Measurements from ENCODE around the gene DNAAF2. TPM values are rescaled to one million over a fixed set of nuclear protein-coding genes. Genes with fewer than 3 reads are reported as not detected.
"Not testable (repeated sequence)": the region's sequence is repeated elsewhere in the genome, so short reads cannot be mapped to it uniquely, and the experiment has no call there.

Gene DNAAF2
- polyA plus RNA-seq, 1 donor: 12.2 TPM

GRCh38 chr14:49621114-49621881 lies 13.7 kb downstream of the DNAAF2 start:
- H3K9me3 ChIP-seq (ENCODE audit: control insufficient read depth, low read depth, low read length): peaks cover 3% of the 10 kb centered on the region
- peak overlapping the region; percentile 98 for H3K27ac ChIP-seq (ENCODE audit: low read length)
- no peaks in the 10 kb centered on the region for H3K4me1 ChIP-seq (ENCODE audit: control insufficient read depth, insufficient read depth, low read length)
- peak in 1 of 2 donors; percentile 69 for DNase-seq
- WGBS (ENCODE audit: insufficient coverage, low lambda C conversion rate): no CpG with 5 or more reads among the region's 65 CpGs
- peak overlapping the region; percentile 99 for H3K4me3 ChIP-seq (ENCODE audit: low read length)
- H3K27me3 ChIP-seq (ENCODE audit: control insufficient read depth, insufficient read depth, low read length): no peaks in the 10 kb centered on the region
- H3K36me3 ChIP-seq (ENCODE audit: control insufficient read depth, insufficient read depth, low read length): peaks cover 18% of the 10 kb centered on the region

GRCh38 chr14:49620182-49621113 lies 14.6 kb downstream of the DNAAF2 start, which contains the start of the genes MGAT2 and RPL36AL:
TSS of gene MGAT2 (plus strand) at chr14:49620799. CDS start at chr14:49621269, 470 bp downstream.
TSS of gene RPL36AL (minus strand) at chr14:49620626. CDS start at chr14:49619104, 1,522 bp downstream.
- no CpG with 5 or more reads among the region's 85 CpGs for WGBS (ENCODE audit: insufficient coverage, low lambda C conversion rate)
- Histone ChIP-seq H3K4me1 (ENCODE audit: control insufficient read depth, insufficient read depth, low read length) (no peaks in the 10 kb centered on the region), H3K4me3 (ENCODE audit: low read length) (peak within 1 kb of the TSS; percentile 99), H3K36me3 (ENCODE audit: control insufficient read depth, insufficient read depth, low read length) (peaks cover 16% of the 10 kb centered on the region), H3K9me3 (ENCODE audit: control insufficient read depth, low read depth, low read length) (peaks cover 3% of the 10 kb centered on the region), H3K27me3 (ENCODE audit: control insufficient read depth, insufficient read depth, low read length) (no peaks in the 10 kb centered on the region), H3K27ac (ENCODE audit: low read length) (peak within 1 kb of the TSS; percentile 98)
- DNase-seq: peak; percentile 97 to 99

- Histone ChIP-seq H3K27me3 (ENCODE audit: control insufficient read depth, insufficient read depth, low read length) (no peaks in the 10 kb centered on the region), H3K36me3 (ENCODE audit: control insufficient read depth, insufficient read depth, low read length) (peaks cover 19% of the 10 kb centered on the region), H3K4me3 (ENCODE audit: low read length) (peak overlapping the region; percentile 99), H3K4me1 (ENCODE audit: control insufficient read depth, insufficient read depth, low read length) (no peaks in the 10 kb centered on the region), H3K9me3 (ENCODE audit: control insufficient read depth, low read depth, low read length) (peaks cover 3% of the 10 kb centered on the region), H3K27ac (ENCODE audit: low read length) (peak overlapping the region; percentile 98)
- no CpG with 5 or more reads among the region's 11 CpGs for WGBS (ENCODE audit: insufficient coverage, low lambda C conversion rate)
- DNase-seq: peak in 1 of 2 donors; percentile 19
Observed at GRCh38 chr14:49619730-49620129, 15.3 kb downstream of the DNAAF2 start.

DNA sequence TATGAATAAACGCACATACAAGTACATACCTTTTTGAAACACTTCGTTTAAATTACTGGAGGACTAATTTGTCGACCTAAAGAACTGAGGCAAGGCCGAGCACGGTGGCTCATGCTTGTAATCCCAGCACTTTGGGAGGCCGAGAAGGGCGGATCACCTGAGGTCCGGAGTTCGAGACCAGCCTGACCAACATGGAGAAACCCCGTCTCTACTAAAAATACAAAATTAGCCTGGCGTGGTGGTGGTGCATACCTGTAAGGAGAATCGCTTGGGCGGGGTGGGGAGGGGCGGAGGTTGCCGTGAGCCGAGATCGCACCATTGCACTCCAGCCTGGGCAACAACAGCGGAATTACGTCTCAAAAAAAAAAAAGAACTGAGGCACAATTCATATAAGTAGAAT lies 15.8 kb downstream of the DNAAF2 start:
- Histone ChIP-seq H3K36me3 (ENCODE audit: control insufficient read depth, insufficient read depth, low read length) (peaks cover 19% of the 10 kb centered on the region), H3K4me3 (ENCODE audit: low read length) (peak overlapping the region; percentile 99), H3K27ac (ENCODE audit: low read length) (peak overlapping the region; percentile 98)
- H3K4me1 ChIP-seq (ENCODE audit: control insufficient read depth, insufficient read depth, low read length); DNase-seq; H3K9me3 ChIP-seq (ENCODE audit: control insufficient read depth, low read depth, low read length); H3K27me3 ChIP-seq (ENCODE audit: control insufficient read depth, insufficient read depth, low read length): not testable (repeated sequence)
- WGBS (ENCODE audit: insufficient coverage, low lambda C conversion rate): no CpG with 5 or more reads among the region's 19 CpGs

DNA sequence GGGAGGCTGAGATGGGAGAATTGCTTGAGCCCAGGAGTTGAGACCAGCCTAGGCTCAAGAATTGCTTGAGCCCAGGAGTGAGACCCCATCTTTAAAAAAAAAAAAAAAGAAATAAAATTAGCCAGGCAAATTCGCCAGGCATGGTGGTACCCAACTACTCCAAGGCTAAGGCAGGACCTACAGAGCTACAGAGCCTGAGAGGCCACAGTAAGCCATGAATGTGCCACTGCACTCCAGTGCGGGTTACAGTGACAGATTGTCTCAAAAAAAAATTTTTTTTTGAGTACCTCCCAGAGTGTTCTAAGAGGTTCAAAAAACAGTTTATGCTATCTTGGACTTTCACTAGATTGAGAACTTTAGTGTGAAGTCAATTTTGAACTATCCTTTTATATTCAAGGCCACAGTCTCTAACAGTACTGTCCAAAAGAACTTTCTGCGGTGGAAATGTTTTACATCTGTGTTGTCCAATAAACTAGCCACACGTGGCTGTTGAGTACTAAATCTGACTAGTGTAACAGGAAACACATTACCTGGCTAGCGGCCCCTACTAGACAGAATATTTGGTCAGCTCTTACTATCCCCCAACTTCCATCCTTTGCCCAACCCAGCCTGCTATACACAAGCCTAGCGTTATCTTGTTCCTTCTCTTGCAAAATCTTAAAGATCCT lies 17.1 kb downstream of the DNAAF2 start:
- H3K36me3 ChIP-seq (ENCODE audit: control insufficient read depth, insufficient read depth, low read length): peaks cover 19% of the 10 kb centered on the region
- H3K9me3 ChIP-seq (ENCODE audit: control insufficient read depth, low read depth, low read length): peaks cover 3% of the 10 kb centered on the region
- no peak for DNase-seq
- H3K4me1 ChIP-seq (ENCODE audit: control insufficient read depth, insufficient read depth, low read length): no peaks in the 10 kb centered on the region
- no peak overlapping the region for H3K27ac ChIP-seq (ENCODE audit: low read length)
- H3K27me3 ChIP-seq (ENCODE audit: control insufficient read depth, insufficient read depth, low read length): no peaks in the 10 kb centered on the region
- H3K4me3 ChIP-seq (ENCODE audit: low read length): no peak overlapping the region
- WGBS (ENCODE audit: insufficient coverage, low lambda C conversion rate): 88% methylated on average over 1 of the region's 6 CpGs

DNA sequence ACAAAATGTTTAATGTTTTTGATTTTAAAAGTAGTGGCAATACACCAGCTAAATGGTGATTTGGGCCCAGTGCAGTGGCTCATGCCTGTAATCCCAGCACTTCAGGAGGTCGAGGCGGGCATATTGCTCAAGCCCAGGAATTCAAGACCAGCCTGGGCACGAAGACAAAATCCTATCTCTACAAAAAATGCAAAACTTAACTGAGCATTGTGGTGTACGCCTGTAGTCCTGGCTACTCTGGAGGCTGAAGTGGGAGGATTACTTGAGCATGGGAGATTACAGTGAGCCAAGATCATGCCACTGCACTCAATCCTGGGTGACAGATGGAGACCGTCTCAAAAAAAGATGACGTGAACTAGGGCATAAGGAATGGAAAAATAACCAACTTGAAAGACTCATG lies 19.3 kb downstream of the DNAAF2 start:
- H3K4me1 ChIP-seq (ENCODE audit: control insufficient read depth, insufficient read depth, low read length): no peaks in the 10 kb centered on the region
- no CpG with 5 or more reads among the region's 6 CpGs for WGBS (ENCODE audit: insufficient coverage, low lambda C conversion rate)
- no peak overlapping the region for H3K27ac ChIP-seq (ENCODE audit: low read length)
- H3K9me3 ChIP-seq (ENCODE audit: control insufficient read depth, low read depth, low read length): peaks cover 2% of the 10 kb centered on the region
- H3K36me3 ChIP-seq (ENCODE audit: control insufficient read depth, insufficient read depth, low read length): peaks cover 25% of the 10 kb centered on the region
- H3K4me3 ChIP-seq (ENCODE audit: low read length): no peak overlapping the region
- DNase-seq: no peak
- H3K27me3 ChIP-seq (ENCODE audit: control insufficient read depth, insufficient read depth, low read length): no peaks in the 10 kb centered on the region

- H3K9me3 ChIP-seq (ENCODE audit: control insufficient read depth, low read depth, low read length): no peaks in the 10 kb centered on the region
- WGBS (ENCODE audit: insufficient coverage, low lambda C conversion rate): no CpG with 5 or more reads among the region's 2 CpGs
- no peak overlapping the region for H3K4me3 ChIP-seq (ENCODE audit: low read length)
- no peaks in the 10 kb centered on the region for H3K4me1 ChIP-seq (ENCODE audit: control insufficient read depth, insufficient read depth, low read length)
- H3K36me3 ChIP-seq (ENCODE audit: control insufficient read depth, insufficient read depth, low read length): peaks cover 25% of the 10 kb centered on the region
- H3K27me3 ChIP-seq (ENCODE audit: control insufficient read depth, insufficient read depth, low read length): no peaks in the 10 kb centered on the region
- no peak for DNase-seq
- no peak overlapping the region for H3K27ac ChIP-seq (ENCODE audit: low read length)
Observed at GRCh38 chr14:49614196-49614595, 20.8 kb downstream of the DNAAF2 start.

DNA sequence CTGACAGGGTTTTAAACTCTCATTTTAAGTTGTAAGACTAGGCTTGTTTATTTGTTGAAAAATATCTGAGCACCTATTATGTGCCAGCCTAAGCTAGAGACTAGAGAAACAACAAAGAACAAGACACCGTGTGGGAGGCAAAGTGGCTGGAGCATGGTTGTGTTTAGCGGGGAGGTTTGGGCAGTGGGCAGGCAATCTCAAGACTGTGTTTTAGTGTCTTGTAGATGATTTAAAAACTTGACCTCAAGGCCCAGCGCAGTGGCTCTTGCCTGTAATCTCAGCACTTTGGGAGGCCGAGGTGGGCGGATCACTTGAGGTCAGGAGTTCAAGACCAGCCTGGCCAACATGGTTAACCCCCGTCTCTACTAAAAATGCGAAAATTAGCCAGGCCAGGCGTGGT lies 22.4 kb downstream of the DNAAF2 start:
- H3K9me3 ChIP-seq (ENCODE audit: control insufficient read depth, low read depth, low read length): no peaks in the 10 kb centered on the region
- H3K4me3 ChIP-seq (ENCODE audit: low read length): no peak overlapping the region
- no peaks in the 10 kb centered on the region for H3K4me1 ChIP-seq (ENCODE audit: control insufficient read depth, insufficient read depth, low read length)
- peaks cover 13% of the 10 kb centered on the region for H3K36me3 ChIP-seq (ENCODE audit: control insufficient read depth, insufficient read depth, low read length)
- no peak overlapping the region for H3K27ac ChIP-seq (ENCODE audit: low read length)
- no peak for DNase-seq
- no peaks in the 10 kb centered on the region for H3K27me3 ChIP-seq (ENCODE audit: control insufficient read depth, insufficient read depth, low read length)
- 20% methylated on average over 1 of the region's 8 CpGs for WGBS (ENCODE audit: insufficient coverage, low lambda C conversion rate)

- Histone ChIP-seq H3K4me1 (ENCODE audit: control insufficient read depth, insufficient read depth, low read length) (no peaks in the 10 kb centered on the region), H3K9me3 (ENCODE audit: control insufficient read depth, low read depth, low read length) (no peaks in the 10 kb centered on the region), H3K27ac (ENCODE audit: low read length) (no peak overlapping the region), H3K4me3 (ENCODE audit: low read length) (no peak overlapping the region), H3K36me3 (ENCODE audit: control insufficient read depth, insufficient read depth, low read length) (peaks cover 12% of the 10 kb centered on the region), H3K27me3 (ENCODE audit: control insufficient read depth, insufficient read depth, low read length) (no peaks in the 10 kb centered on the region)
- no peak for DNase-seq
- 94% methylated on average over 2 of the region's 4 CpGs for WGBS (ENCODE audit: insufficient coverage, low lambda C conversion rate)
Observed at GRCh38 chr14:49612251-49612650, 22.8 kb downstream of the DNAAF2 start.

GRCh38 chr14:49607583-49607982 lies 27.5 kb downstream of the DNAAF2 start:
- H3K27ac ChIP-seq (ENCODE audit: low read length): no peak overlapping the region
- peak in 1 of 2 donors; percentile 55 for DNase-seq
- 61% methylated on average over 4 of the region's 6 CpGs for WGBS (ENCODE audit: insufficient coverage, low lambda C conversion rate)

More at GRCh38 chr14:49607583-49607982, 27.5 kb downstream of the DNAAF2 start:
- H3K4me1 ChIP-seq (ENCODE audit: control insufficient read depth, insufficient read depth, low read length): no peaks in the 10 kb centered on the region
- H3K4me3 ChIP-seq (ENCODE audit: low read length): no peak overlapping the region
- no peaks in the 10 kb centered on the region for H3K27me3 ChIP-seq (ENCODE audit: control insufficient read depth, insufficient read depth, low read length)
- peaks cover 13% of the 10 kb centered on the region for H3K36me3 ChIP-seq (ENCODE audit: control insufficient read depth, insufficient read depth, low read length)
- H3K9me3 ChIP-seq (ENCODE audit: control insufficient read depth, low read depth, low read length): no peaks in the 10 kb centered on the region
